NCI-H146 treated with DMSO at 0.1 percent for 48 hours (cell line): ENCODE data around the gene COL21A1.
"Not testable (repeated sequence)": the region's sequence is repeated elsewhere in the genome, so short reads cannot be mapped to it uniquely, and the experiment has no call there.

Experiments
- DNase-seq: peaks from one replicate; lab custom pipeline; 2025; ENCODE audit not compliant: unreplicated experiment; lab: John Stamatoyannopoulos, UW

Gene COL21A1

GRCh38 chr6:56021943-56022342 is 225.4 kb downstream of the COL21A1 start:
- DNase-seq, result no peak

GRCh38 chr6:56019973-56020372 is 227.4 kb downstream of the COL21A1 start:
- DNase-seq, result no peak

GRCh38 chr6:56017198-56017597 is 230.2 kb downstream of the COL21A1 start:
- DNase-seq, result no peak

GRCh38 chr6:56014039-56014438 is 233.3 kb downstream of the COL21A1 start:
- not testable (repeated sequence) for DNase-seq

- DNase-seq, result no peak
Measured at GRCh38 chr6:56009636-56010035, 237.7 kb downstream of the COL21A1 start.
